Ascending aorta (tissue), 2 donors: Measurements from ENCODE around the gene ME1. TPM values are rescaled to one million over a fixed set of nuclear protein-coding genes. Genes with fewer than 3 reads are reported as not detected.
"Not testable (repeated sequence)": the region's sequence is repeated elsewhere in the genome, so short reads cannot be mapped to it uniquely, and the experiment has no call there.

Source experiments
- DNase-seq, 2 donors: peaks; one replicate each; pipeline ENCODE4 v3.0.0-alpha.2; 2019; ENCODE audit warnings: low spot score in 2 of 2
- H3K27ac ChIP-seq, 2 donors: fragments of 200-600 bp; sonication (generic); one replicate each; pipeline ENCODE4 v1.5.1; 2016 to 2017; ENCODE audit warnings: mild to moderate bottlenecking in 1 of 2
- H3K27me3 ChIP-seq: fragments of 200-600 bp; sonication (generic); one replicate; pipeline ENCODE4 v1.5.1; 2017
- H3K36me3 ChIP-seq, 2 donors: fragments of 200-600 bp; sonication (generic); one replicate each; pipeline ENCODE4 v1.5.1; 2016
- H3K4me1 ChIP-seq, 2 donors: fragments of 200-600 bp; sonication (generic); one replicate each; pipeline ENCODE4 v1.5.1; 2016 to 2017; ENCODE audit warnings: mild to moderate bottlenecking in 1 of 2
- H3K4me3 ChIP-seq, 2 donors: fragments of 200-600 bp; sonication (generic); one replicate each; pipeline ENCODE4 v1.5.1; 2016 to 2017; ENCODE audit warnings: mild to moderate bottlenecking in 1 of 2
- H3K9me3 ChIP-seq, 2 donors: fragments of 200-600 bp; sonication (generic); one replicate each; pipeline ENCODE4 v1.5.1; 2016
- intact Hi-C: fragments of 100-400 bp; cut with DNase I; formaldehyde crosslinking; loops from one replicate; pipeline ENCODE4 v1.15.1; 2023
- total RNA-seq: library from RNA; depleted of rRNA; stranded (reverse); fragments of >200 nt; gene quantifications from one replicate; pipeline ENCODE4 v1.1.0, GENCODE V29; 2016
- TF ChIP-seq, protein P1 (sequence below), 3 experiments: fragments of 200-600 bp in 2 of 3; fragments of 450-650 bp in 1 of 3; sonication (generic) in 2 of 3; IDR thresholded peaks; one replicate each; pipeline ENCODE4 v1.5.1; 2016 to 2019; ENCODE audit warnings: antibody characterized with exemption in 3 of 3, mild to moderate bottlenecking in 1 of 3, moderate library complexity in 1 of 3

ME1 gene
- total RNA-seq, 1 donor from 2014 or later = 8.4 TPM

DNA sequence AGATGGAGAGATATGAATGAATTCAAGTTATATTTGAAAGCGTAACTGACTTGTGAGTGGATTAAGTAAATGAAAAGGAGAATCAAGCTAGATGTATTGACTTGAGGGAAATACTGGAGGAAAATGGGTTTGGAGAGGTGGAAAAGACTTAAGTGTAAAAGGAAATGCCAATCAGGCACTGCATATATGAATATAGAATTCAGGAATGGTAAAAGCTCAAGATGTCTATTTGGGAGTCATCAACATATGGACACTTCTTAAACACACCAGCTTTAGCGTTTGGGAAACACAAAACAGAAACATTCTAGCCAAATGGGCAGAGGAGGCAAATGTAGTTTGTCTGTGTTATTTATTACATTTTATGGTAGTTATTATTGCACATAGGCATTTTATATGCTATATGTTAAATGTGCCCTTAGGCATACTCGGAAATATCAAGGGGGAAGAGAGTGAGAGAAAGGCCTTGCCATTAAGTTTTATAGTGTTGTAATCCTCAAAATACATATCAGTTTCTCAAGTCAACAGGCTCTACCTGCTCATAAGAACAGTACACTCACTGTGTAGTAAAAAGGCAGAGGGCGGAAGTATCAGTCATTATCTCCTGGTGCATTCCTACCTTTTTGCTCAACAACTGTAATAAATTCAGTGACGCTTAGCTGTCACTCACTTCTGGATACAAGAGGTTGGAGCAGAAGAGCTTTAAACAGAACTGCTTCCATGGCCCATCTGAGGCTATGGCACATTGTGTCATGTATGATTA is 33.7 kb upstream of the ME1 start:
- intact Hi-C loops = no loop called here
- Histone ChIP-seq H3K4me1 (no peaks in the 10 kb centered on the region), H3K36me3 (no peaks in the 10 kb centered on the region), H3K27me3 (no peaks in the 10 kb centered on the region), H3K27ac (no peak overlapping the region), H3K9me3 (no peaks in the 10 kb centered on the region), H3K4me3 (no peak overlapping the region)
- TF ChIP-seq, protein P1, sequence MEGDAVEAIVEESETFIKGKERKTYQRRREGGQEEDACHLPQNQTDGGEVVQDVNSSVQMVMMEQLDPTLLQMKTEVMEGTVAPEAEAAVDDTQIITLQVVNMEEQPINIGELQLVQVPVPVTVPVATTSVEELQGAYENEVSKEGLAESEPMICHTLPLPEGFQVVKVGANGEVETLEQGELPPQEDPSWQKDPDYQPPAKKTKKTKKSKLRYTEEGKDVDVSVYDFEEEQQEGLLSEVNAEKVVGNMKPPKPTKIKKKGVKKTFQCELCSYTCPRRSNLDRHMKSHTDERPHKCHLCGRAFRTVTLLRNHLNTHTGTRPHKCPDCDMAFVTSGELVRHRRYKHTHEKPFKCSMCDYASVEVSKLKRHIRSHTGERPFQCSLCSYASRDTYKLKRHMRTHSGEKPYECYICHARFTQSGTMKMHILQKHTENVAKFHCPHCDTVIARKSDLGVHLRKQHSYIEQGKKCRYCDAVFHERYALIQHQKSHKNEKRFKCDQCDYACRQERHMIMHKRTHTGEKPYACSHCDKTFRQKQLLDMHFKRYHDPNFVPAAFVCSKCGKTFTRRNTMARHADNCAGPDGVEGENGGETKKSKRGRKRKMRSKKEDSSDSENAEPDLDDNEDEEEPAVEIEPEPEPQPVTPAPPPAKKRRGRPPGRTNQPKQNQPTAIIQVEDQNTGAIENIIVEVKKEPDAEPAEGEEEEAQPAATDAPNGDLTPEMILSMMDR (IDR thresholded peaks at IDR 0.05) = no peak
- no peak for DNase-seq

DNA sequence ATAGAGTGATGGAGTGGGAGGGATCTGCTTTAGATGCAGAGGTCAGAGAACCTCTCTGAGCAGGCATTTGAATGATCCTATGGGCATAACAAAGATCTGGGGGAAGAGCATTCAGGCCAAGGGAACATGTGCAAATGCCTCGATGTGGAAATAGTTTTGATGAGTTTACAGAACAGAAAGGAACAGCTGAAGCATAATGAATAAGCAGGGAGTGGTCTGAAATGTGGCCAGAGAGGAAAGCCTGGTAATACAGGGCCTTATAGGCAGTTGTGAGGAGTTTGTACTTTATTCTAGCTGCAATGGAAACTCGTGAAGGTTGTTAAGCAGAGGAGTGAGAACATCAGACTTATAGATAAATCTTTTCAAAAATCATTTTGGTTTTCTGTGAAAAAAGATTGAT is 33.0 kb upstream of the ME1 start:
- intact Hi-C loops = no loop called here
- no peaks in the 10 kb centered on the region for H3K27me3 ChIP-seq
- no peaks in the 10 kb centered on the region for H3K4me1 ChIP-seq
- TF ChIP-seq, protein P1 (IDR thresholded peaks at IDR 0.05) = no peak
- no peak overlapping the region for H3K27ac ChIP-seq
- no peak overlapping the region for H3K4me3 ChIP-seq
- H3K9me3 ChIP-seq = no peaks in the 10 kb centered on the region
- no peaks in the 10 kb centered on the region for H3K36me3 ChIP-seq
- DNase-seq = no peak

DNA sequence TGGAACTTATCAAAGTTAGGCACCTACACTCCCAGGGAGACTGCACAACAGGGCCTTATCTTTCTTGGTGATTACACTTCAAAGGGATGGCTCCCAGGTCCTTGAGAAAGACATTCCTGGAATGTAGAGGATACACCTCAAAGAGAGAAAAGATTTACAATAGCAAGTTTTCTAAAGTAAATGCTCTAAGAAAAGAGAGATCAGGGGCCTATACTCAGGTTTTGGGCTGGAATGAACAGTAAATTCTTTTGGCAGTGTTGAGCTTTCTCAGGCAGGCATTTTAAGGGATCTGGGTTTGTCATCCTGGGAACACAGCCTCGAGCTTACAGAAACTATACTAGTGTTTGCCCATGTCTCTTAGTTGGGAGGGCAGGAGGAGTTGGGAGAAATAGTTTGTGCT is 31.7 kb upstream of the ME1 start:
- Histone ChIP-seq H3K4me1 (no peaks in the 10 kb centered on the region), H3K27me3 (no peaks in the 10 kb centered on the region), H3K4me3 (no peak overlapping the region), H3K36me3 (no peaks in the 10 kb centered on the region), H3K9me3 (no peaks in the 10 kb centered on the region), H3K27ac (no peak overlapping the region)
- intact Hi-C loops = no loop called here
- TF ChIP-seq, protein P1 (IDR thresholded peaks at IDR 0.05) = no peak
- DNase-seq = no peak

- TF ChIP-seq, protein P1 (IDR thresholded peaks at IDR 0.05) = no peak
- H3K27me3 ChIP-seq = no peaks in the 10 kb centered on the region
These were observed 30.6 kb upstream of the ME1 start for GRCh38 chr6:83461438-83461837.

DNA sequence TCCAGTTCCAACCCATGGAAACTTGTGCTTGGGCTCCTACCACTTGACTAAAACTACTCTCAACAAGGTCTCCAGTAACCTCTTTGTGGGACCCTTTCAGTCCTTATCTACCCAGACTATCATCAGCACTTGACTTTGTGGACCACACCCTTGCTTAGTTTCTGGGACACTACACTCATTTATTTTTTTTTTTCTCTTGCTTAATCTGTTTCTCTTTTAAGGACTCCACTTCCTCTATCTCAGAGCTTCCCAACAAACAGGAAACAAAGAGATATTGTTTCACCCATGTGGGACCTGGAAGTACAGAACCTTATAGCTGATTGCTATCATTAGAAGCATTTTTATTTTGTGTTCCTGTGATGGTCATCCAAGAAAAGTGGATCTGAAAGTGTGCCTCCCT is 28.8 kb upstream of the ME1 start:
- H3K4me3 ChIP-seq = no peak overlapping the region
- TF ChIP-seq, protein P1 (IDR thresholded peaks at IDR 0.05) = no peak
- DNase-seq = no peak
- H3K27ac ChIP-seq = no peak overlapping the region
- H3K4me1 ChIP-seq = no peaks in the 10 kb centered on the region
- no peaks in the 10 kb centered on the region for H3K36me3 ChIP-seq
- H3K9me3 ChIP-seq = no peaks in the 10 kb centered on the region
- no peaks in the 10 kb centered on the region for H3K27me3 ChIP-seq
- intact Hi-C loops = no loop called here

More at GRCh38 chr6:83461438-83461837, 30.6 kb upstream of the ME1 start:
- intact Hi-C loops = no loop called here
- Histone ChIP-seq H3K27ac (no peak overlapping the region), H3K9me3 (no peaks in the 10 kb centered on the region), H3K4me3 (no peak overlapping the region), H3K4me1 (no peaks in the 10 kb centered on the region), H3K36me3 (no peaks in the 10 kb centered on the region)
- no peak for DNase-seq

- H3K27me3 ChIP-seq, H3K4me3 ChIP-seq, H3K27ac ChIP-seq, H3K4me1 ChIP-seq, H3K36me3 ChIP-seq, DNase-seq, H3K9me3 ChIP-seq, intact Hi-C loops: not testable (repeated sequence)
These were observed 19.2 kb upstream of the ME1 start for GRCh38 chr6:83450015-83450414.

- not testable (repeated sequence) for H3K4me3 ChIP-seq
These were observed 13.3 kb upstream of the ME1 start for GRCh38 chr6:83444086-83444699.

More at GRCh38 chr6:83444086-83444699, 13.3 kb upstream of the ME1 start:
- H3K4me1 ChIP-seq, intact Hi-C loops, H3K27me3 ChIP-seq, DNase-seq, H3K9me3 ChIP-seq, H3K36me3 ChIP-seq, H3K27ac ChIP-seq: not testable (repeated sequence)
